SK-N-SH (cell line): ENCODE data around the gene AKAP6. TPM values are rescaled to one million over a fixed set of nuclear protein-coding genes. Genes with fewer than 3 reads are reported as not detected.
A peak's percentile ranks its signal among the peaks of the same experiment; 100 is the strongest.

Experiments
- CTCF ChIA-PET: fragments of 300-600, 350-600 bp; formaldehyde crosslinking; extraction: SDS; loops from one replicate; lab custom pipeline; 2021; lab: Yijun Ruan, JAX
- POLR2A ChIA-PET: fragments of 350-600 bp; sonication (Branson Sonifier 250); formaldehyde crosslinking; extraction: SDS; loops from one replicate; lab custom pipeline; 2020; ENCODE audit warnings: antibody characterized with exemption, inconsistent platforms; lab: Yijun Ruan, JAX
- DNase-seq: peaks from one replicate; pipeline ENCODE4 v3.0.0; 2012
- H2AFZ ChIP-seq: fragments of 200-600 bp; sonication (generic); 2 replicates; pipeline ENCODE4 v1.8.1; 2016; ENCODE audit warnings: antibody characterized with exemption, mild to moderate bottlenecking, low read depth
- H3F3A ChIP-seq: fragments of 200-600 bp; sonication (generic); replicated peaks from 2 replicates; pipeline ENCODE3; 2016; ENCODE audit warnings: antibody characterized with exemption, mild to moderate bottlenecking; ENCODE audit not compliant: insufficient read depth
- H3K27ac ChIP-seq, 2 experiments: fragments of 200-500 bp in 1 of 2; fragments of 200-600 bp in 1 of 2; sonication (Bioruptor generic) in 1 of 2; sonication (generic), shearing (Covaris generic) in 1 of 2; 2 replicates each; pipeline versions ENCODE4 v1.5.1 to v1.6.1; 2014 to 2016; ENCODE audit warnings: low read depth in 2 of 2, inconsistent platforms in 1 of 2, low read length in 1 of 2, mild to moderate bottlenecking in 1 of 2, mixed read lengths in 1 of 2
- H3K27me3 ChIP-seq: fragments of 200-600 bp; sonication (generic), shearing (Covaris generic); 2 replicates; pipeline ENCODE4 v1.6.1; 2016; ENCODE audit warnings: mixed run types; ENCODE audit not compliant: insufficient read depth
- H3K36me3 ChIP-seq, 2 experiments: fragments of 200-500 bp in 1 of 2; fragments of 200-600 bp in 1 of 2; sonication (Bioruptor generic) in 1 of 2; sonication (generic) in 1 of 2; replicated peaks in 1 of 2; 2 replicates each; pipeline versions ENCODE3 to v1.5.1; 2014 to 2016; ENCODE audit warnings: low read length in 1 of 2, mild to moderate bottlenecking in 1 of 2; ENCODE audit not compliant: insufficient read depth in 2 of 2, control insufficient read depth in 1 of 2
- H3K4me1 ChIP-seq, 2 experiments: fragments of 200-500 bp in 1 of 2; fragments of 200-600 bp in 1 of 2; sonication (Bioruptor generic) in 1 of 2; sonication (generic), shearing (Covaris generic) in 1 of 2; 2 replicates each; pipeline versions ENCODE4 v1.5.1 to v1.6.1; 2014 to 2016; ENCODE audit warnings: low read depth in 1 of 2, low read length in 1 of 2, mixed run types in 1 of 2; ENCODE audit not compliant: insufficient read depth in 2 of 2, control insufficient read depth in 1 of 2
- H3K4me2 ChIP-seq: fragments of 200-600 bp; sonication (generic), shearing (Covaris generic); 2 replicates; pipeline ENCODE4 v1.6.1; 2017; ENCODE audit warnings: mixed run types
- H3K4me3 ChIP-seq, 2 experiments: fragments of 200-500 bp in 1 of 2; fragments of 200-600 bp in 1 of 2; sonication (Bioruptor generic) in 1 of 2; sonication (generic), shearing (Covaris generic) in 1 of 2; 2 replicates each; pipeline versions ENCODE4 v1.5.1 to v1.8.1; 2014 to 2016; ENCODE audit warnings: low read depth in 2 of 2, inconsistent platforms in 1 of 2, low read length in 1 of 2, mild to moderate bottlenecking in 1 of 2, mixed read lengths in 1 of 2, moderate library complexity in 1 of 2
- H3K79me2 ChIP-seq: fragments of 200-600 bp; sonication (generic); 2 replicates; pipeline ENCODE4 v1.8.1; 2017; ENCODE audit warnings: mild to moderate bottlenecking; ENCODE audit not compliant: insufficient read depth
- H3K9ac ChIP-seq: fragments of 200-600 bp; sonication (generic); 2 replicates; pipeline ENCODE4 v1.6.1; 2017; ENCODE audit warnings: mixed run types
- H3K9me2 ChIP-seq: fragments of 200-600 bp; sonication (generic); 2 replicates; pipeline ENCODE4 v1.6.1; 2017; ENCODE audit warnings: mixed run types
- H3K9me3 ChIP-seq: fragments of 200-600 bp; sonication (generic); 2 replicates; pipeline ENCODE4 v1.6.1; 2017; ENCODE audit warnings: mixed run types, mild to moderate bottlenecking, moderate library complexity
- H4K20me1 ChIP-seq: fragments of 200-600 bp; sonication (generic); 2 replicates; pipeline ENCODE4 v1.6.1; 2017; ENCODE audit warnings: mild to moderate bottlenecking, mixed run types; ENCODE audit not compliant: insufficient read depth
- CHD2 ChIP-seq: fragments of 150-350 bp; IDR thresholded peaks from 2 replicates; pipeline ENCODE4 v1.6.1; 2018; ENCODE audit warnings: low read length; ENCODE audit not compliant: partially characterized antibody
- GABPA ChIP-seq: IDR thresholded peaks from 2 replicates; pipeline ENCODE4 v1.4.0; 2012; ENCODE audit warnings: low read depth, mild to moderate bottlenecking
- JUND ChIP-seq: IDR thresholded peaks from 2 replicates; pipeline ENCODE4 v1.4.0; 2012
- MEF2A ChIP-seq: IDR thresholded peaks from 2 replicates; pipeline ENCODE4 v1.4.0; 2012; ENCODE audit warnings: low read depth, borderline replicate concordance
- NFIC ChIP-seq: IDR thresholded peaks from 2 replicates; pipeline ENCODE4 v1.4.0; 2012; ENCODE audit warnings: borderline replicate concordance
- REST ChIP-seq: IDR thresholded peaks from 2 replicates; pipeline ENCODE4 v1.6.1; 2012; ENCODE audit warnings: mild to moderate bottlenecking, low read depth, low read length, moderate library complexity
- RXRA ChIP-seq: IDR thresholded peaks from 2 replicates; pipeline ENCODE4 v1.4.0; 2012; ENCODE audit warnings: low read depth, mild to moderate bottlenecking, borderline replicate concordance
- SIN3A ChIP-seq: IDR thresholded peaks from 2 replicates; pipeline ENCODE4 v1.6.1; 2012; ENCODE audit warnings: low read depth, mild to moderate bottlenecking, low read length, moderate library complexity, borderline replicate concordance
- TAF1 ChIP-seq: IDR thresholded peaks from 2 replicates; pipeline ENCODE4 v1.6.1; 2012; ENCODE audit warnings: low read depth, mild to moderate bottlenecking, low read length, moderate library complexity, borderline replicate concordance
- WGBS: methylation state at CpG from one replicate; pipeline ENCODE4 v1.1.6; 2017; ENCODE audit warnings: low lambda C conversion rate; 5-methylcytosine and 5-hydroxymethylcytosine counted together
- polyA plus RNA-seq, 3 experiments: library from polyadenylated mRNA; depleted of rRNA; stranded (reverse); fragments of >200 nt; gene quantifications; 2 replicates each; pipeline ENCODE4 v1.2.3, GENCODE V29; 2012

Gene AKAP6
- polyA plus RNA-seq, 1 of the 3 experiments (the other 2 are of a cell fraction), result 1.7 TPM

GRCh38 chr14:32571995-32572866 lies 243.1 kb downstream of the AKAP6 start:
- no peak for TF ChIP-seq MEF2A
- TF ChIP-seq JUND, result no peak
- TF ChIP-seq GABPA, result no peak
- TF ChIP-seq RXRA, result no peak
- TF ChIP-seq CHD2, result no peak
- no peak for TF ChIP-seq TAF1
- TF ChIP-seq NFIC, result no peak
- no peak overlapping the region for H2AFZ ChIP-seq
- H3K27ac ChIP-seq, result peak overlapping the region in 1 of 2 experiments; percentile 6; a peak in 1 of 4 replicates
- no peak for DNase-seq
- ChIA-PET POLR2A (no interaction called here), CTCF (interaction anchor here (0.7 kb wide), 1 partner anchor 840 kb away, joined by 3 read pairs; no protein-coding TSS in a partner anchor)
- no peaks in the 10 kb centered on the region for H3K9me3 ChIP-seq
- peaks cover 7 to 10% of the 10 kb centered on the region in 2 experiments; a peak in 3 of 4 replicates for H3K4me1 ChIP-seq
- no peaks in the 10 kb centered on the region for H4K20me1 ChIP-seq
- peaks cover 0 to 2% of the 10 kb centered on the region in 2 experiments for H3K36me3 ChIP-seq
- no peak overlapping the region for H3K9ac ChIP-seq
- H3K9me2 ChIP-seq, result no peaks in the 10 kb centered on the region
- no peak overlapping the region for H3K4me3 ChIP-seq
- peaks cover 5% of the 10 kb centered on the region for H3F3A ChIP-seq
- 63% methylated on average over 7 of the region's 7 CpGs for WGBS
- H3K4me2 ChIP-seq, result no peak overlapping the region
- no peaks in the 10 kb centered on the region for H3K27me3 ChIP-seq
- H3K79me2 ChIP-seq, result no peaks in the 10 kb centered on the region

GRCh38 chr14:32572867-32573150 lies 243.7 kb downstream of the AKAP6 start:
- no peak overlapping the region for H3K9ac ChIP-seq
- no peak overlapping the region for H3K4me3 ChIP-seq
- no peaks in the 10 kb centered on the region for H3K79me2 ChIP-seq
- peaks cover 0 to 2% of the 10 kb centered on the region in 2 experiments for H3K36me3 ChIP-seq
- no peaks in the 10 kb centered on the region for H3K27me3 ChIP-seq
- peaks cover 6 to 7% of the 10 kb centered on the region in 2 experiments; a peak in 3 of 4 replicates for H3K4me1 ChIP-seq
- CTCF ChIA-PET, result interaction anchor here (0.7 kb wide), 1 partner anchor 841 kb away, joined by 3 read pairs; no protein-coding TSS in a partner anchor
- DNase-seq, result no peak
- no peak overlapping the region for H3K27ac ChIP-seq
- TF ChIP-seq TAF1, result no peak
- TF ChIP-seq REST, result no peak
- TF ChIP-seq SIN3A, result no peak
- H2AFZ ChIP-seq, result no peak overlapping the region
- H4K20me1 ChIP-seq, result no peaks in the 10 kb centered on the region
- H3K9me2 ChIP-seq, result no peaks in the 10 kb centered on the region
- H3F3A ChIP-seq, result peaks cover under 1% of the 10 kb centered on the region
- H3K9me3 ChIP-seq, result no peaks in the 10 kb centered on the region
- POLR2A ChIA-PET, result no interaction called here
- no peak overlapping the region for H3K4me2 ChIP-seq
